ENCODE results near the gene OPN4. TPM values are rescaled to one million over a fixed set of nuclear protein-coding genes. Genes with fewer than 3 reads are reported as not detected.
A peak's percentile ranks its signal among the peaks of the same experiment; 100 is the strongest.

Gene OPN4
- total RNA-seq, 1 experiment from 2014 or later, result not detected

DNA sequence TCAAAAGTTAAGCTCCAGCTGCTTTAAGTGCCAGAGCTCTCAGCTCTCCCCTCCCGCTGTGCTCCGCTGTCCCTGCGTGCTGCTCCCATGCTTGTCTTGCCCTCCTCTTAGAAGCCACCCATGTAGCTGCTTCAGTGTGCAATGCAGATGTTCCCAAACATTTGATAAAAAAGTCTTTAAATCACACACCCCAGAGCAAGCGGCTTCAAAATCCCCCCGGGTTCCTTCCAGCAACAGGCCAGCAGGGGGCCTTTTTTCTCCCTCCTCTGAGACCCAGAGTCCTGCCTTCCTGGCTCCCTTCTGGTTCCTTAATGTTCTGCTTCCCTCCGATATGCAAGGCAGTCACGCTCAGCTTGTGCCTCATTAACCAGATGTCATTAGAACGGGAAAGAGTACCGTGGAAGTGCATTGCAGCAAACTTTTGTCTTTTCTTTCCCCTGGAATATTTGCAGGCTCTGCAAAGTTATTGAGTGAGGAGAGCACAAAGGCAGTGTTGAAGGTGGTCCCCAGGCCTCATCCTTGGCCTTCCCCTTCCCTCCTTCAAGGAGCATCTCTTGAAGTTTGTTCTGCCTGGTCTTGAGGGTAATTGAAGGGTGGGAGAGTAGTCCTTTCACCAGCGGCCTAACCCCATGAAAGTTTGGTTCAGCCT, 39.5 kb downstream of the OPN4 start:
- no peaks in the 10 kb centered on the region for H3K27me3 Mint-ChIP-seq (ENCODE audit: insufficient read depth, unreplicated experiment)
- no peak overlapping the region for H3K4me3 Mint-ChIP-seq (ENCODE audit: unreplicated experiment)
- POLR2A ChIA-PET, result no interaction called here
- H3K9me3 Mint-ChIP-seq (ENCODE audit: unreplicated experiment), result no peaks in the 10 kb centered on the region
- TF ChIP-seq, protein P1, sequence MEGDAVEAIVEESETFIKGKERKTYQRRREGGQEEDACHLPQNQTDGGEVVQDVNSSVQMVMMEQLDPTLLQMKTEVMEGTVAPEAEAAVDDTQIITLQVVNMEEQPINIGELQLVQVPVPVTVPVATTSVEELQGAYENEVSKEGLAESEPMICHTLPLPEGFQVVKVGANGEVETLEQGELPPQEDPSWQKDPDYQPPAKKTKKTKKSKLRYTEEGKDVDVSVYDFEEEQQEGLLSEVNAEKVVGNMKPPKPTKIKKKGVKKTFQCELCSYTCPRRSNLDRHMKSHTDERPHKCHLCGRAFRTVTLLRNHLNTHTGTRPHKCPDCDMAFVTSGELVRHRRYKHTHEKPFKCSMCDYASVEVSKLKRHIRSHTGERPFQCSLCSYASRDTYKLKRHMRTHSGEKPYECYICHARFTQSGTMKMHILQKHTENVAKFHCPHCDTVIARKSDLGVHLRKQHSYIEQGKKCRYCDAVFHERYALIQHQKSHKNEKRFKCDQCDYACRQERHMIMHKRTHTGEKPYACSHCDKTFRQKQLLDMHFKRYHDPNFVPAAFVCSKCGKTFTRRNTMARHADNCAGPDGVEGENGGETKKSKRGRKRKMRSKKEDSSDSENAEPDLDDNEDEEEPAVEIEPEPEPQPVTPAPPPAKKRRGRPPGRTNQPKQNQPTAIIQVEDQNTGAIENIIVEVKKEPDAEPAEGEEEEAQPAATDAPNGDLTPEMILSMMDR (IDR thresholded peaks at IDR 0.05; ENCODE audit: unreplicated experiment), result peak; percentile 42
- intact Hi-C loops (cut with micrococcal nuclease), result loop anchor here (1.0 kb wide), 1 partner anchor 205 kb away; no protein-coding TSS in a partner anchor
- no peaks in the 10 kb centered on the region for H3K36me3 Mint-ChIP-seq (ENCODE audit: insufficient read depth, unreplicated experiment)
- CTCF ChIA-PET, result interaction anchor here (0.5 to 1.9 kb wide), 13 partner anchors 12 to 246 kb away, joined by 3 to 13 read pairs (median 3); no protein-coding TSS in a partner anchor
- no peaks in the 10 kb centered on the region for H3K4me1 Mint-ChIP-seq (ENCODE audit: insufficient read depth, unreplicated experiment)
- DNase-seq (ENCODE audit: unreplicated experiment), result peak; percentile 55
- no TSS peak for BruUV-seq (replicated peaks)
- no peak overlapping the region for H3K27ac Mint-ChIP-seq (ENCODE audit: low read depth, unreplicated experiment)

GRCh38 chr10:86698207-86698940, 44.0 kb downstream of the OPN4 start:
- Mint-ChIP-seq H3K36me3 (ENCODE audit: insufficient read depth, unreplicated experiment) (no peaks in the 10 kb centered on the region), H3K9me3 (ENCODE audit: unreplicated experiment) (no peaks in the 10 kb centered on the region), H3K4me3 (ENCODE audit: unreplicated experiment) (no peak overlapping the region), H3K27me3 (ENCODE audit: insufficient read depth, unreplicated experiment) (no peaks in the 10 kb centered on the region), H3K27ac (ENCODE audit: low read depth, unreplicated experiment) (no peak overlapping the region), H3K4me1 (ENCODE audit: insufficient read depth, unreplicated experiment) (no peaks in the 10 kb centered on the region)
- intact Hi-C loops (cut with micrococcal nuclease), result no loop called here
- no TSS peak for BruUV-seq (replicated peaks)
- DNase-seq (ENCODE audit: unreplicated experiment), result no peak
- CTCF ChIA-PET, result interaction anchor here (1.1 kb wide), 1 partner anchor 241 kb away, joined by 3 read pairs; no protein-coding TSS in a partner anchor
- TF ChIP-seq, protein P1 (IDR thresholded peaks at IDR 0.05; ENCODE audit: unreplicated experiment), result no peak
- POLR2A ChIA-PET, result no interaction called here

DNA sequence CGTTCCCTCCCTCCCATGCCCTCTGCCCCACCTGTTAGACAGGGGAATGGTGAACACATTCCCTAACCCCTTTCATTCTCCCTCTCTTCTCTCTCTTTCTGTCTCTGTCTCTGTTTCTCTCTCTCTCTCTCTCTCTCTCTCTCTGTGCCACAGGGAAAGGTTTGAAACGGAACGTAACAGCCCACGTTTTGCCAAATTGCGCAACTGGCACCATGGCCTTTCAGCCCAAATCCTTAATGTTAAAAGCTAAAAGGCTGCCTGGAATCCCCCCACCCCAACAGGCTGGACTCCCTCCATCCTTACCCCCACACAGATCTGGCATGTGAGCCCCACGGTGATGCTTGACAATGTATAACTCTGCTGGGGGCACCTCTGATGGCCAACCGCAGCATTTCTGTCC, 44.8 kb downstream of the OPN4 start:
- no peak for DNase-seq (ENCODE audit: unreplicated experiment)
- H3K27me3 Mint-ChIP-seq (ENCODE audit: insufficient read depth, unreplicated experiment), result no peaks in the 10 kb centered on the region
- H3K4me1 Mint-ChIP-seq (ENCODE audit: insufficient read depth, unreplicated experiment), result no peaks in the 10 kb centered on the region
- H3K9me3 Mint-ChIP-seq (ENCODE audit: unreplicated experiment), result no peaks in the 10 kb centered on the region
- no TSS peak for BruUV-seq (replicated peaks)
- TF ChIP-seq, protein P1 (IDR thresholded peaks at IDR 0.05; ENCODE audit: unreplicated experiment), result no peak
- CTCF ChIA-PET, result interaction anchor here (0.6 to 1.1 kb wide), 4 partner anchors 58 to 240 kb away, joined by 3 read pairs; no protein-coding TSS in a partner anchor
- no peak overlapping the region for H3K27ac Mint-ChIP-seq (ENCODE audit: low read depth, unreplicated experiment)
- H3K36me3 Mint-ChIP-seq (ENCODE audit: insufficient read depth, unreplicated experiment), result no peaks in the 10 kb centered on the region
- no peak overlapping the region for H3K4me3 Mint-ChIP-seq (ENCODE audit: unreplicated experiment)
- POLR2A ChIA-PET, result no interaction called here
- intact Hi-C loops (cut with micrococcal nuclease), result no loop called here

DNA sequence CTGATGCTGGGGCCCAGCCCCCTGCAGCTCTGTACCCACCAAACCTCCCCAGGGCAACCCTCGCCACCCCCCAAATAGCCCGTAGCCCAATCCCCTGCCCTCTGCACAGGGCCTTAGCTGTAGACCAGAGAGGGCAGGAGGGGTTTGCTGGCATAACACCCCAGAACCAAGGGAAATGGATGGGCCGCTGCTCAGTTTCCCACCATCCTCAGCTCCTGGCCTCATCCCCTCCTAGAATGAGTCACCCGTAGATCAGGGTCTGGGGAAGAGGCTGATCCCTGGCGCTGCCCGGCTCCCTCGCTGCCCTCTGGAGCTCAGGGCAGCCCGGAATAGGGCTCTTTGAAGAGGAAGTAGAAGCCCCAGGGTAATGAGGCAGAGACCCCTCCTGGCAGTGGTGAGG, 45.2 kb downstream of the OPN4 start:
- no peaks in the 10 kb centered on the region for H3K4me1 Mint-ChIP-seq (ENCODE audit: insufficient read depth, unreplicated experiment)
- no peak overlapping the region for H3K27ac Mint-ChIP-seq (ENCODE audit: low read depth, unreplicated experiment)
- H3K36me3 Mint-ChIP-seq (ENCODE audit: insufficient read depth, unreplicated experiment), result no peaks in the 10 kb centered on the region
- TF ChIP-seq, protein P1 (IDR thresholded peaks at IDR 0.05; ENCODE audit: unreplicated experiment), result no peak
- ChIA-PET CTCF (interaction anchor here (0.6 to 1.1 kb wide), 4 partner anchors 58 to 240 kb away, joined by 3 read pairs; no protein-coding TSS in a partner anchor), POLR2A (no interaction called here)
- H3K4me3 Mint-ChIP-seq (ENCODE audit: unreplicated experiment), result no peak overlapping the region
- intact Hi-C loops (cut with micrococcal nuclease), result no loop called here
- no peaks in the 10 kb centered on the region for H3K9me3 Mint-ChIP-seq (ENCODE audit: unreplicated experiment)
- no TSS peak for BruUV-seq (replicated peaks)
- no peak for DNase-seq (ENCODE audit: unreplicated experiment)
- no peaks in the 10 kb centered on the region for H3K27me3 Mint-ChIP-seq (ENCODE audit: insufficient read depth, unreplicated experiment)
